HG02884 (cell line): ENCODE data around the gene GLRB.
A peak's percentile ranks its signal among the peaks of the same experiment; 100 is the strongest.
"Not testable (repeated sequence)": the region's sequence is repeated elsewhere in the genome, so short reads cannot be mapped to it uniquely, and the experiment has no call there.

ENCODE experiments used
- ATAC-seq: cut with Tn5 transposase; IDR thresholded peaks from one replicate; pipeline ENCODE4 v1.9.1; 2021; ENCODE audit warnings: mild to moderate bottlenecking, moderate library complexity; ENCODE audit not compliant: unreplicated experiment

The GLRB gene

DNA sequence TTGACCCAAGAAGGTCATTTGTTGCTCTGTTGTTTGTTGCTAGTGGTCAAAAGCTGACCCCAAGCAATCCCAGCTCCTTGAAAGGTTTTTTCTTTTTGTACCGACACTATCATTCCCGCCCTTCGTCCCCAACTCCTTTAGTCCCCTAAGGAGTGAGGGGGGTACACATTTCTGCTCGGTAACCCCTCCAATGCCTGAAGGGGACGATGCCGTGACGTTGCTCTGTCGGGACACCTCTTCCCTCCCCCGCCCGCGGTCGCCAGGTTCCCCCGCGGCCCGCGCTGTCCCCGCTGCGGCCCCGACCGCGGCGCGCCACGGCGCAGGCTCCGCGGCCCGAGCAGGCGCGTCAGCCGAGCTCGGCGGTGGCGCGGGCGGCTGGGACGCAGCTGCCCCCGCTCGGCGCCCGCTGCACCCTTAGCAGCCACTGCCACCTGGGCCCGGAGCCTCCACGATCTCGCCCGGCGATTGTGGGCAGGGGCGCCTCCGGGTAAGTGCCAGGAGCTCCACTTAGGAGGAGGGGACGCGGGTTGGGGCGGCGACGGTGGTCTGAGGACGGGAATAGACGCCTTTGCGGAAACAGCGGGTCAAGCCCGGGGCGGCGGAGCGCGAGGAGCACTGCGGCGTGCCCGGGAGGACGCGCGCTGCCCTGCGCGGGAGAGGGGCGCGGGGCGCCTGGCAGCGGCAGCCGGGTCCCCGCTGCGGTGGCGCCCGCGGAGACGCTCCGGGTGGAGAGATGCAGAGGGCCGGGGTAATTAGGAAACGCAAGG, at the start of gene GLRB:
TSS of gene GLRB (plus strand) at position 340 of the 767 bp plus-strand sequence. CDS start 1,875 bp downstream, outside the sequence.
- ATAC-seq, result no peak

DNA sequence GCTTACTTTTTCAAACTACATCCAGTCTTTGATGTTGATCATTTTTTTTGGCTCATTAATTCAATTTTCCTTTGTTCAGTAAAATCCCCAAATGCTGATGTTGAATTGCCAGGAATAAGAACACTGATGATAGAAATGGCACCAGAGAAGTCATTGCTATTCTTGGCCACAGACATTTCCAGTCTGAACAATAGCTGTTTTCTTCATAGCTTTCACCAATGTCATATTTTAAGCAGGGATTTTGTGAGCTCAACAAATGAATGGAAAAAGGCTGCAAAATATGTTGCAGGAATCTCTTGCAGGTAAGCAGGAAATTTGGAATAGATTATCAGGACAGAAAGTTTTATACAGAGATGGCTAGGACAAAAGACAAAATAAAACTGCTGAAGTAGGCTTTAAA, 40.5 kb upstream of the GLRB start:
- no peak for ATAC-seq

DNA sequence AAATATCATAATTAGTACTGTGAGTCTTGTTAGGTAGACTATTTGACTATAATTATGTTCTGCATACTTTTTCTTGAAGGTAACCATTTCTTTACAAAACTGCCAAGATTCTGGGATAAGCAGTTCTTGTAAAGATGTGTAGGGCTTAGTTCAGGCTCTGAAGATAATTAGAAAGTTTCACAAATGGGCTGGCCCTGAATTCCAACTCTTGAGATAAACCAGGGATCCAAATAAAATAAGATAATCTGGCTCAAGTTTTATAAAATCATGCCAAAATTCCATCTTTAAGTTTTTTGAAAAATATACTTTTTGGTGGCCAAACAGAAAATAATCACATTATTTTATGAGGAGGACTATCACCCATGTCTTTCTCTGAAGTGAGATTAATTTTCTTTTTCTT, 35.5 kb upstream of the GLRB start:
- ATAC-seq, result no peak

DNA sequence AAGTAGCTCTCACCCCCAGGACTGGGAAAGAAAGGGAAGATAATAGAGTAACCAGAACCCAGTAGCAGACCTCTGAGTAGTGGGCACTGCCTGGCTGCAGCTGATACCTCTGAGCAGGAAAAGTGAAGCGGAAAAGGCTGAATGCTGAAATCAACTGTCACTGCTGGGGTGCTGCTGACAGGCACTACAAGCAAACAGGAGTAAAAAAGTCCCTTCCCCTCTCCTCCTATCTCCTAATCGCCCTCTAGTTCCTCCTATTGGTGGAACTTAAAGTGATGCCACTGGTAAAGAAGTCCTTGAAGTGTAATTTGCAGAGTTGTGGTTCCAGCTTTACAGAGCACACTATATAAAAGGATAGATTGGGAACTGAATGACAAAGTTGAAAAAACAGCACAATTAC, 32.8 kb upstream of the GLRB start:
- ATAC-seq, result no peak

DNA sequence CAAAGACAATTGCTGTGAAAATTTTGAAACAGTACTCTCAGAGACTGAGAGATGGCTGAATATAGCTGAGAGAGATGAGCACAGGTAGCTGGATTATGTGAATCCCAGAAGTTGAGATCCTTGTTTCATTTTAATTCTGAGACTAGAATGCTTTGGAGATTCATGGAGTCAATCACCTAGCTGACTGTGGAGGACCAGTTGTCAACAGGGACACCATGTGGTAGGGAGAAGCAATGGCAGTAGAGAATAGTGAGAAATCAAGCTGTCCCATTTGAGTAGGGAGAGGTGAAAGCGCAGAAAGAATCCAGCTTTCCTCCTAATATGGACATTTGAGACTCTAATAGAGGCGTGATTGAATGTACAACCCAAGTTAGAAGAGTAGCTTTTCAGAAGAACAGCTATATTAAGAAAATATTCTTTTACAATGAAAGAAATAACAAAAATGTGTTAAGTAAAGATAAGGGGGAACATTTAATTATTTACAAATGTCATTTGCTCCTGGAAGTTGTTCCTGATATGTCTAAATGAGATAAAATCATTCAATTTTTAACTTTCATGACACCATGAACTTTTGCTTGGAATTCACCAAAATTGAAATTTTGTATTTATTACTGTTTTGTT, 30.3 kb upstream of the GLRB start:
- peak; percentile 86 for ATAC-seq

DNA sequence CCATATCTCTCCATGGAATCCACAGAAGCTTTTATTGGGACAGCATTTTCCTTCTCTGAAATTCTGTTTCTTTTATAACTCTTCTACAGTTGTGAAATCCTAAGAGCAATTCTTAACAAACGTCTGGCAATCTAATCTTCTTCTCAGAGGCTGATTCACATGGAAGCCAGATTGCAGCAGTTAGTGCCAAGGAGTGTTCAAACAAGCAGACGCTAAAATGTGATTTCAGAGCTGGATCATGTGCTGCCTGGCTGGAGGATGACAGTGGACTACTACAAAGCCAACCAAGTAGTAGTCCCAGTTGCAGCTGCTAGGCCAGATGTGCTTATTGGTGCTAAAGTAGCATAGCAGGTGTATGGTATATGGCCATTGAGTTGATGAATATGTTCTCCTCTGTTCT, 27.7 kb upstream of the GLRB start:
- no peak for ATAC-seq

DNA sequence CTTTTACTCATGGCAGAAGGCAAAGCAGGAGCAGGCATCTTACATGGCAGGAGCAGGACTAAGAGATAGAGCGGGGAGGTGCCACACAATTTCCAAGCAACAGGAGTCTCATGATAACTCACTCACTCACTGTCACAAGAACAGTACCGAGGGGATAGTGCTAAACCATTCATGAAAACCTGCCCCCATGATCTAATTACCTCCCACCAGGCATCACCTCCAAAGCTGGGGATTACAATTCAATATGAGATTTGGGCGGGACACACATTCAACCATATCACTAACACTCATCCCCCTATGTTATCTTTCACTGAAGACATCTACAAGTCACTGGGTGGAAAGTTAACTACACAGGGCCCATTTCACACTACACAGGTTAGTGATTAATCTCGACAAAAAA, 25.4 kb upstream of the GLRB start:
- ATAC-seq, result no peak

DNA sequence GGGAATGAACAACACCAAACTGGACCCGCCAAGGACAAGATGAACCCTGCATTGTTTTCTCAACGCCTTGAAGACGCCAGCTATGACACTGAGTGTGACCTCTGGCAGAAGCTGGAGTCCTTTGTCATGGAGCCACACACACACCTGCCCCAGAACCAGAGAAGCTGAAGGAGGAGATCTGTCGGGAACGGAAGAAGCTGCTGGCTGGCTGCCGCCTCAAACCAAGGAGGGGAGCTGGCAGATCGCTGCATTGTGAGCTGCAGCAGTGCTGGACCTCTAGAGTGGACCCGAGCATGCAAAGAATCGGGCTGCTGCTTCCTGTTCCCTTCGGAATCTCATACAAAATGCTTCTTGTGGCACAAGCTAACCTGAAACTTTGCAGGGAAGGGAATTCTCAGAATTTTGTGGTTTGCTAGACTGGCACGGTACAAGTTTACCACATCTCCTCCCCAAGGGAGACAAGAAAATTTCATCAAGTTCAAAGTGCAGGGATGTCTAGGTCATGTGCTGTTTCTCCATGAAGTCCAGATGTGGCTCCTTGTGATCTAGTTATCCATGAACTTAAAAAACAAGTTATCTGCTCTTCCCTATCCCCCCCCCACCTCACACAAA, 23.4 kb upstream of the GLRB start:
- no peak for ATAC-seq

DNA sequence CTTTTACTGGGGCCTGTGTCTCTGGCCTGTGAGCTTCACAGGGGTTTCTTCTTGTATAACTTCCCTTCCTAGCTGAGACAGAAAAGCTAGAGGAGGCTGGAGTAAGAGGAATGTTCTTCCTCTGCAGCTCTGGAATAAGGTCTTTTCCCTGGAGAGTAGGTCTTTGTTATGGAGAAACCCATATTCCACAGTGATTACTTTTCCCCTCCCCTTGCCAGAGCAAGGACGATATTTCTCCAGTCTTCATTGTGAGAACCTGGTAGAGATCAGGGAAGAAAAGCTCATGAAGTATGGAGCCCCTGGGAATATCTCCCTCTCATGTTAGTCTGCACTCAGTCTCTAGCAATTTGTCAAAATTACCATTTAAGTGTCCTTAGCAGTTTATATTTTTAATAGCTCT, 18.7 kb upstream of the GLRB start:
- no peak for ATAC-seq

DNA sequence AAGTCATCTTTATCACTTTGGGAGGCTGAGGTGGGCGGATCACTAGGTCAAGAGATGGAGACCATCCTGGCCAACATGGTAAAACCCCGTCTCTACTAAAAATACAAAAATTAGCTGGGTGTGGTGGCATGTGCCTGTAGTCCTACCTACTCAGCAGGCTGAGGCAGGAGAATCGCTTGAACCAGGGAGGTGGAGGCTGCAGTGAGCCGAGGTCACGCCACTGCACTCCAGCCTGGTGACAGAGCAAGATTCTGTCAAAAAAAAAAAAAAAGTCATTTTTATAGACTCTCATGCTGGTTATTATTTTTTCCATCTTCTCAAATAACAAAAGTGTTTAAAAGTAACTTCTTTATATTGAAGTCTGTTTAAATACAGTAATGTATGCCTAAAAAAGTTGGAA, 17.1 kb upstream of the GLRB start:
- not testable (repeated sequence) for ATAC-seq

DNA sequence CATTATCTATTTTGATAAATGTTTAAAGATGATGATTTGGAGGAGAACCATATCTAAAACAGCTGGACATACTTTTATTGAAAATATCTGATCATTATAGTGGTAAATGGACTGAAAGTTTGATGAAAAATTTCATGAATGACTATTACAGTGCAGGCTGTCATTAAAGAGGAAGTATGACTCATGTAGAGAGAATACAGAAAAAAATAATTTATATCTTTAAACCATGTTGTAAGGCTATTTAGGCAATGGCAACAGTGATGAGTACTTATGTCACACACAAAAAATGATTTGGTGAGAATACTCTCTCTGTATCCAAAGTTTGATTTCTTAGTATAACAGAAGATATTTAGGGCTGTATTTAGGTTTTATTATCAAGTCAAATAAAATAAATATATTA, 3.9 kb upstream of the GLRB start:
- ATAC-seq, result no peak

DNA sequence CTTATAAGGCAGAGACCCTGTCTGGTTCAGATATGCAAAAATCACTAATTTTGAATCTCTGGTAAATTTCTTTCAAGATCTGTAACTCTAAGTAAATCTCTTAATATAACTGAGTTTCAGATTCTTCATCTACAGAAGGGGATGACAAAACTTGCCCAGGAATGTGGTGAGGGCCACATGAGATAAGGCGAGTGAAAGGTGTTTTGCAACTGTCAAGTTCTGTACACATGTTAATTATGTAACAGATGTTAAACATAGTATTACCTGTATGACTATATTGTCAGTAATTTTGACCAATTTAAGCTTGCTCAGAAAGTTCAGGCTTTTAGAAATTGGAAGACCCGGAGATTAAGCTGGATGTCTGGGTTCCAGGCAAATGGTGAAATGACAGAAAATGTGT, 549 bp upstream of the GLRB start:
- no peak for ATAC-seq

DNA sequence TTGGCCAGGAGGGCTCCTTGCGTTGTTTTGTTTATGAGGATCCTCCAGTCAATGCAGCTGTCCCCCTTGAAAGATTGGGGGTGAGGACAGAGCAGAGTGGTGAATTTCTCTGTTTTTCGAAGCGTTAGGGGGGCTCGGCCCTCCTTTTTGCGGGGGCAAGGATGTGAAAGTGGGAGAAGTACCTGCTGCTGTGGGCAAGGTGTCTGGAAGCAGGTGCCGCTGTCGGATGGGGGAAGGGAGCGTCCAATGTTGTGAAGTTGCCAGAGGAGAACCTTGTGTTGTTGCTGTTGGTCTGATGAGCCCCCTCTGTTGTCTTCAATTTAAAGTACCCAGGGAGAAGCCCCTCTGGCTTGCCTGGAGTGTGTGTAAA, 613 bp downstream of the GLRB start:
- ATAC-seq, result no peak

DNA sequence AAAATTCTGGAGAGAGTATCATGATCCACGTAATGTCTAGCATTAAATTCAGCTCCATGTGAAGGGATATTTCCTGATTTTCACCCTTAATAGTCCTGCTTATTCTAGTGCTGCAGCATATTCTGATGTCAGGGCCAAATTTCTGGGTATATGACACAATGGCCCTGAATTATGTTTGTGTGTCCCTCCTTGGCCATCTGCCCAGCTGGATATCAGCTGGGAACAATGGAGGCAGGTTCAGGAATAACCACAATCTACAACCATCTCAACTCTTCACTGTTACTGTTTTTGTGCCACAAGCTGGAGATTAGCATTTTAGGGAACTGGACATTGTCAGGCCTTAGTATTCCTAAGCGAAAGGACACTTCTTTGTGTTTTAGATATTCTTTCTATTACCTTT, 3.5 kb downstream of the GLRB start:
- no peak for ATAC-seq

DNA sequence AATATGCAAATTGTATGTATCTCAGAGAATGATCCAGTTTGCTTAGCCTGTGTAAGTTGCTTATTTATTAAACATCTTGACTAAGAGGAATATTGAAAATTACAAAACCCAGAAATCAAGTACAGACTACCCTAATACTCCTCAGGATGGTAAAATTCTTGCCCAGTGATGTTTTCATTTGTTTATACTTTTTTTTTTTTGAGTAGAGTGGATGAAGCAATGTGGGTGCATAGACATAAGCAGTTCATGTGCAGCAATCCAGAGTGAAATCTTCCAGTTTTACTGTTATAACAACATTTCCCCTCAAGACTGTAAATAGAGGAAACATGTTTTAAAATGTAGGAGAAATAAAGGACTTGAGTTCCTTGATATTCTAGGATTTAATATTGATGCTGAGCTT, 4.7 kb downstream of the GLRB start:
- ATAC-seq, result no peak

DNA sequence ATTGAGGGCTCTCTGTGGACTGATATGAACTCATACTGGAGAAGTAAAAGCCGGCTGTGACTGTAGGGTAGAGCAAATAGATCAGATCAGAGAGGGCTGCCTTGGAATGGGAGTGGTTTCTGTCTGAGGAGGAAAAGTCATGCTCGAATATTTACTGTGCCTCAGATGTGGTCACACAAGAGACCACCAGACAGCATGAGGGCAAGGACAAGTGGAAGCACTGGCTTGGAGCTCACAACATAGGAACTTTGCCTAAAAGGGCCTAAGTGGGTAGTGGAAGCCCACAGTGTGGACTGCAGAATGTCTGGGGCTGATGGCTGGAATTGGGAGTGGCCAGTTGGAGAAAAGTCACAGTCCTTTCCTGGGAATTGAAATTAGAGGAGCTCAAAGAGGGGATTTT, 19.8 kb downstream of the GLRB start:
- ATAC-seq, result no peak

DNA sequence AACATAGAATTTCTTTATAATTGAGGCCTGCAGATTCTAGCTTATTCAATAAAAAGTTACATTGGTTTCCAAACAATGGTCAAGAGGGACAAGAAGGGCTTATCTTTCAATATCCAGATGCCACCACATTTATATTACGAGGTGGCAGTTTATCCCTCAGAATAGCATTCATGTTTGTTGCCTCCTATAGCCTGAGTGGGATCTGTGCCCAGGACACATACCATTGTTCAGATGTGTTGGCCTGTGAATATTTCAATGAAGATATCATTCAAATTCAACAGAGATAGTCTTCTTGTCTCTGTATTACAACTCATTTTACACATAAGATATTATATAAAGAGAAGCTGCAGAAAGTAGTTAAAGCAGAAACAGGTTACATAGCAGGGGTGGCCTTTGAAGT, 20.5 kb downstream of the GLRB start:
- no peak for ATAC-seq

DNA sequence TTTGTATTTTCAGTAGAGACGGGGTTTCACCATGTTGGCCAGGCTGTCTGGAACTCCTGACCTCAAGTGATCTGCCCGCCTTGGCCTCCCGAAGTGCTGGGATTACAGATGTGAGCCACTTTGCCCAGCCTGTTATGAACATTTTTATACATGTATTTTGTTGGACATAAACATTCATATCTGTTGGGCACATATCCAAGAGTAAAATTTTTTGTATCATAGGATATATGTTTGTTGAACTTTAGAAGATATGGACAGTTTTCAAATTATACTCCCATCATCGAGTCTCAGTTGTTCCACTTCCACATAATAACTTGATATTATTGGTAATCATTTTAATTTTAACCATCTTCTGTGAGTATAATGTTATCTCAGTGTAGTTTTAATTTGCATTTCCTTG, 23.6 kb downstream of the GLRB start:
- ATAC-seq, result no peak

DNA sequence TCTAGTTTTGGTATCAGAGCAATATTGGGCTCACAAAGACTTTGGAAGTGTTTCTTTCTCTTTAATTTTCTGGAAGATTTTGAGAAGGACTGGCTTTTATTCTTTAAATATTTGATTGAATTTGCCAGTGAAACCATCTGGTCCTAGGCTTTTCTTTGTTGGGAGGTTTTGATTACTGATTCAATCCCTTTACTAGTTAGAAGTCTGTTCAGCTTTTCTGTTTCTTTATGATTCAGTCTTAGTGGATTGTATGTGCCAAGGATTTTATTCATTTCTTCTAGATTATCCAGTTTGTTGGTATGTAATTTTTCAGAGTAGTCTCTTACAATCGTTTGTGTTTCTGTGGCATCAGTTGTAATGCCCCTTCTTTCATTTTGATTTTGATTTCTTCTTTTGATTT, 28.6 kb downstream of the GLRB start:
- ATAC-seq, result no peak

DNA sequence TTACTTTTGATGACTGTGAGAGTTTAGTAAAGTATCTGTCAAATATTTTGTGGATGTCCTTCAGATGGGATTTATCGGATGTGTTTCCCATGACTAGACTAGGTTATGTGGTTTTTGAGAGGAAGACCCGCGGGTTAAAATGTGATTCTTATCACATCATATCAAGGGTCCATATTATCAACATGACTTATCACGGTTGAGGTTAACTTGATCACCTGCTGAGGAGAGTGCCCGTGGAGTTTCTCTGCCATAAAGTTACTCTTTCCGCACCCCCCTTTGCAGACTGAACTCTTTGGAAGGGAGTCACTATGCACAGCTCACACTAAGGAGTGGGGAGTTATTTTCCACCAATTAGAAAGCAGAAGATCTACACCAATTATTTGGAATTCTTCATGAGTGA, 38.7 kb downstream of the GLRB start:
- no peak for ATAC-seq

DNA sequence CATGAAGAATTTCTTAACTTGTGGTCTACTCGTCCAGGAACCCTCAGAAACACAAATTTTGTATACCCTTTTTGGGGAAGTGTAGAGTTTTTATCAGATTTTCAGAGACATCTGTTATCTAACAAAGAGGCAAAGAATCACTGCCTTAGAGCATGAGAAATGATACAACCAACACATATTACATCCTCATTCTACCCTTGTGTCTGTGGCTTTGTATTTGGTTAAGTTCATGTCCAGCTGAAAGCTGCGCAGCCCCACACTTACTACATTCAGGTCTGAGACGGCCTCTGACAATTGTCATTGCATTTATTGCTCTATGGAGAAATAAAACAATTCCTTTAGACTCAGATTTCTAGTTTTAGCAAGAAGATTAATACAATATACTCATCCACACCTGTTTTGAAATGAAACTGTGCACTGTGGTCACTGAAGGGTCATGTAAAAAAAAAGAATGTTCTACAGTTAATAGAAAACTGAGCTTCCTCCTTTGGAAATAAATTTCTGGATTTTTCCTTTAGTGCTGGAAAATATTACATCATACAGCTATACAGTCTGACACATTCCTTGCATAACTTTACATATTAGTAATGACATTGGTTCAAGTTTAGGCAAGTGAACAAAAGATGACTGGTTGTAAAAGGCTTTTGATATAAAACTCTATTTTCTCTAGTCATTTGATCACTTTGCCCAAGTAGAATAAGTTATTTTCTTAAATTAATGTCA, 39.8 kb downstream of the GLRB start:
- no peak for ATAC-seq

DNA sequence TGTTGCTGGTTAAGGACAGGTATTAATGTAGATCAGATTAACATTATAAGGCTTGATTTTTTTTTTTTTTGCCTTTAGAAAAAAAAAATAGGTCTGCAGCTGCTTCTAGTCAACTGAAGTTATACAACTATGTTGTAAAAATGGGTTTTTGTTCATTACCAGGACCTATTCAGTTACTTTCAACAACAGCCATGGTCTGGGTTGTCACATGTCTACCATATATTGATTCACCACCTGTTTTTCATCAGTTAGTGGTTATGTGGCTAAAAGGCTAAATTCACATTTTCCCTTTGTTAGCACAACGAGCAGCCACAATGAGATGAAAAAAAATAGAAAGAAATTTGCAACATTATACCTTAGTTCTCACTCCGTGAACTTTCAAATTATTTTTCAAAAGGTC, 45.5 kb downstream of the GLRB start:
- no peak for ATAC-seq
